GM19468 (cell line): Measurements from ENCODE around the gene TTC1.

Experiments used
- ATAC-seq: cut with Tn5 transposase; IDR thresholded peaks from one replicate; pipeline ENCODE4 v1.9.1; 2021; ENCODE audit warnings: mild to moderate bottlenecking, moderate library complexity, moderate number of reproducible peaks; ENCODE audit not compliant: unreplicated experiment; ENCODE audit errors: extremely low read depth

Gene TTC1

GRCh38 chr5:160081495-160081894, 72.6 kb downstream of the TTC1 start:
- ATAC-seq = no peak

- no peak for ATAC-seq
These were observed 73.9 kb downstream of the TTC1 start for GRCh38 chr5:160082614-160083500.

- ATAC-seq = no peak
These were observed 74.6 kb downstream of the TTC1 start for GRCh38 chr5:160083501-160083900.

- ATAC-seq = no peak
These were observed 75.2 kb downstream of the TTC1 start for GRCh38 chr5:160084144-160084543.

- no peak for ATAC-seq
These were observed 78.3 kb downstream of the TTC1 start for GRCh38 chr5:160087199-160087598.

GRCh38 chr5:160088805-160089204, 79.9 kb downstream of the TTC1 start:
- ATAC-seq = no peak

- ATAC-seq = no peak
These were observed 80.6 kb downstream of the TTC1 start for GRCh38 chr5:160089531-160089930.

- no peak for ATAC-seq
These were observed 81.1 kb downstream of the TTC1 start for GRCh38 chr5:160090059-160090458.

- no peak for ATAC-seq
These were observed 83.6 kb downstream of the TTC1 start for GRCh38 chr5:160092514-160092913.

GRCh38 chr5:160092960-160093707, 84.2 kb downstream of the TTC1 start:
- peak; percentile 58 for ATAC-seq

- no peak for ATAC-seq
These were observed 87.2 kb downstream of the TTC1 start for GRCh38 chr5:160096178-160096577.

- ATAC-seq = no peak
These were observed 89.1 kb downstream of the TTC1 start for GRCh38 chr5:160097991-160098390.

- ATAC-seq = peak; percentile 68
These were observed 96.9 kb downstream of the TTC1 start for GRCh38 chr5:160105686-160106360.

- ATAC-seq = no peak
These were observed 99.2 kb downstream of the TTC1 start for GRCh38 chr5:160108124-160108523.
